Gastroesophageal sphincter (tissue), 4 donors: ENCODE data around the gene CHERP. TPM values are rescaled to one million over a fixed set of nuclear protein-coding genes. Genes with fewer than 3 reads are reported as not detected.
"Not testable (repeated sequence)": the region's sequence is repeated elsewhere in the genome, so short reads cannot be mapped to it uniquely, and the experiment has no call there.

Source experiments
- ATAC-seq: fragments of 150-250 bp; one replicate; pipeline ENCODE4 v1.9.1; 2016; ENCODE audit warnings: mild to moderate bottlenecking, moderate library complexity
- H3K27ac ChIP-seq, 4 donors: fragments of 200-600 bp; sonication (generic) in 3 of 4; 1 replicate in 3 of 4; 2 replicates in 1 of 4; pipeline ENCODE4 v1.5.1; 2016 to 2019
- H3K27me3 ChIP-seq: fragments of 200-600 bp; sonication (generic); one replicate; pipeline ENCODE4 v1.5.1; 2019
- H3K36me3 ChIP-seq, 2 donors: fragments of 200-600 bp; sonication (generic); one replicate each; pipeline ENCODE4 v1.5.1; 2019; ENCODE audit warnings: control low read depth in 1 of 2
- H3K4me1 ChIP-seq, 3 donors: fragments of 200-600 bp; sonication (generic); 1 replicate in 2 of 3; 2 replicates in 1 of 3; pipeline ENCODE4 v1.5.1; 2016 to 2019; ENCODE audit warnings: control low read depth in 2 of 3
- H3K4me3 ChIP-seq, 2 donors: fragments of 200-600 bp; sonication (generic); one replicate each; pipeline ENCODE4 v1.5.1; 2019; ENCODE audit warnings: mild to moderate bottlenecking in 1 of 2, moderate library complexity in 1 of 2
- H3K9me3 ChIP-seq, 3 donors: fragments of 200-600 bp; sonication (generic); one replicate each; pipeline ENCODE4 v1.5.1; 2017 to 2019; ENCODE audit warnings: control low read depth in 2 of 3
- CTCF ChIP-seq, 4 experiments: fragments of 200-600 bp in 2 of 4; fragments of 450-650 bp in 2 of 4; sonication (generic) in 1 of 4; IDR thresholded peaks; one replicate each; pipeline ENCODE4 v1.5.1; 2017 to 2019; ENCODE audit warnings: antibody characterized with exemption in 4 of 4, mild to moderate bottlenecking in 2 of 4, moderate library complexity in 2 of 4
- EP300 ChIP-seq: sonication (generic); formaldehyde crosslinking; IDR thresholded peaks from one replicate; pipeline ENCODE4 v1.6.1; 2017; ENCODE audit warnings: antibody characterized with exemption, mild to moderate bottlenecking
- POLR2A ChIP-seq, 2 donors: fragments of 450-650 bp; IDR thresholded peaks; one replicate each; pipeline ENCODE4 v1.6.1; 2017; ENCODE audit warnings: antibody characterized with exemption in 2 of 2, mild to moderate bottlenecking in 2 of 2, moderate library complexity in 1 of 2
- POLR2AphosphoS5 ChIP-seq: sonication (generic); formaldehyde crosslinking; IDR thresholded peaks from one replicate; pipeline ENCODE4 v1.6.1; 2017; ENCODE audit warnings: antibody characterized with exemption
- WGBS, 2 donors: methylation state at CpG; one replicate each; pipeline ENCODE4 v1.1.5; 2018; ENCODE audit warnings: low coverage in 1 of 2; 5-methylcytosine and 5-hydroxymethylcytosine counted together
- total RNA-seq, 4 donors: library from RNA; depleted of rRNA; stranded (reverse); fragments of >200 nt; gene quantifications; one replicate each; pipeline ENCODE4 v1.1.0, GENCODE V29; 2016

CHERP gene
- total RNA-seq, 4 donors from 2014 or later: 5.7 to 12.7 (median 6.6) TPM

- H3K4me3 ChIP-seq: no peak overlapping the region
- WGBS, 2 donors: 60 to 75% methylated on average over 2 to 5 of the region's 7 CpGs
Observed at GRCh38 chr19:16482745-16483144, 59.5 kb downstream of the CHERP start.

GRCh38 chr19:16477311-16477710 lies 64.9 kb downstream of the CHERP start:
- WGBS, 2 donors: 89 to 100% methylated on average over 1 of the region's 1 CpG
- no peak for ATAC-seq
- H3K4me1 ChIP-seq: peaks cover 0 to 3% (median 0%) of the 10 kb centered on the region in 3 donors
- no peaks in the 10 kb centered on the region for H3K36me3 ChIP-seq
- no peak overlapping the region for H3K4me3 ChIP-seq
- TF ChIP-seq POLR2A (IDR thresholded peaks at IDR 0.05): no peak
- TF ChIP-seq EP300: no peak
- TF ChIP-seq CTCF (IDR thresholded peaks at IDR 0.05): no peak
- no peak for TF ChIP-seq POLR2AphosphoS5
- H3K27ac ChIP-seq: no peak overlapping the region
- H3K27me3 ChIP-seq: no peaks in the 10 kb centered on the region
- H3K9me3 ChIP-seq: peaks cover 0 to 7% (median 0%) of the 10 kb centered on the region in 3 donors

More at GRCh38 chr19:16482745-16483144, 59.5 kb downstream of the CHERP start:
- H3K27me3 ChIP-seq: no peaks in the 10 kb centered on the region
- ATAC-seq: no peak
- no peak overlapping the region for H3K27ac ChIP-seq
- H3K9me3 ChIP-seq: no peaks in the 10 kb centered on the region
- no peaks in the 10 kb centered on the region for H3K4me1 ChIP-seq
- no peak for TF ChIP-seq POLR2AphosphoS5
- TF ChIP-seq POLR2A (IDR thresholded peaks at IDR 0.05): no peak
- TF ChIP-seq CTCF (IDR thresholded peaks at IDR 0.05): no peak
- no peak for TF ChIP-seq EP300
- no peaks in the 10 kb centered on the region for H3K36me3 ChIP-seq

GRCh38 chr19:16476401-16476800 lies 65.8 kb downstream of the CHERP start:
- WGBS, 2 donors: 41 to 57% methylated on average over 1 to 3 of the region's 3 CpGs
- Histone ChIP-seq H3K4me1 (peaks cover 0 to 5% (median 0%) of the 10 kb centered on the region in 3 donors), H3K36me3 (no peaks in the 10 kb centered on the region), H3K9me3 (peaks cover 0 to 7% (median 0%) of the 10 kb centered on the region in 3 donors), H3K4me3 (no peak overlapping the region), H3K27ac (no peak overlapping the region), H3K27me3 (no peaks in the 10 kb centered on the region)
- TF ChIP-seq POLR2A (IDR thresholded peaks at IDR 0.05) (no peak), CTCF (IDR thresholded peaks at IDR 0.05) (no peak), EP300 (no peak), POLR2AphosphoS5 (no peak)
- no peak for ATAC-seq

- Histone ChIP-seq H3K36me3 (no peaks in the 10 kb centered on the region), H3K27ac (no peak overlapping the region), H3K27me3 (no peaks in the 10 kb centered on the region), H3K4me1 (peaks cover 0 to 30% (median 15%) of the 10 kb centered on the region in 3 donors), H3K4me3 (no peak overlapping the region), H3K9me3 (peaks cover 0 to 7% (median 0%) of the 10 kb centered on the region in 3 donors)
- 78 to 85% methylated on average over 5 to 10 of the region's 13 CpGs for WGBS, 2 donors
- ATAC-seq: no peak
- TF ChIP-seq EP300 (no peak), POLR2A (IDR thresholded peaks at IDR 0.05) (no peak), POLR2AphosphoS5 (no peak), CTCF (IDR thresholded peaks at IDR 0.05) (no peak)
Observed at GRCh38 chr19:16473875-16474392, 68.3 kb downstream of the CHERP start.

- Histone ChIP-seq H3K4me3 (no peak overlapping the region), H3K36me3 (no peaks in the 10 kb centered on the region), H3K4me1 (peaks cover 0 to 38% (median 15%) of the 10 kb centered on the region in 3 donors), H3K27me3 (no peaks in the 10 kb centered on the region), H3K9me3 (peaks cover 0 to 7% (median 0%) of the 10 kb centered on the region in 3 donors), H3K27ac (peak overlapping the region in 1 of 4 donors; percentile 92)
- TF ChIP-seq CTCF (IDR thresholded peaks at IDR 0.05) (no peak), POLR2AphosphoS5 (no peak), EP300 (no peak), POLR2A (IDR thresholded peaks at IDR 0.05) (no peak)
- WGBS, 2 donors: 71 to 100% methylated on average over 1 to 2 of the region's 2 CpGs
- no peak for ATAC-seq
Observed at GRCh38 chr19:16472992-16473391, 69.2 kb downstream of the CHERP start.

- Histone ChIP-seq H3K27ac (peak overlapping the region; percentile 50 to 95 (median 92)), H3K4me1 (peaks cover 0 to 42% (median 17%) of the 10 kb centered on the region in 3 donors), H3K4me3 (peak overlapping the region; percentile 95 to 98)
- ATAC-seq, H3K36me3 ChIP-seq, H3K27me3 ChIP-seq, H3K9me3 ChIP-seq: not testable (repeated sequence)
- 50% methylated on average over 1 of the region's 2 CpGs; no CpG with 5 or more reads in 1 of the 2 donors for WGBS, 2 donors
Observed at GRCh38 chr19:16472559-16472899, 69.7 kb downstream of the CHERP start.
